Glomerular visceral epithelial cell (primary cell): Measurements from ENCODE around the gene AKR1C1.
"Not testable (repeated sequence)": the region's sequence is repeated elsewhere in the genome, so short reads cannot be mapped to it uniquely, and the experiment has no call there.

Source experiments
- DNase-seq: peaks from one replicate; pipeline ENCODE4 v3.0.0-alpha.2; 2016; ENCODE audit errors: extremely low spot score

The AKR1C1 gene

DNA sequence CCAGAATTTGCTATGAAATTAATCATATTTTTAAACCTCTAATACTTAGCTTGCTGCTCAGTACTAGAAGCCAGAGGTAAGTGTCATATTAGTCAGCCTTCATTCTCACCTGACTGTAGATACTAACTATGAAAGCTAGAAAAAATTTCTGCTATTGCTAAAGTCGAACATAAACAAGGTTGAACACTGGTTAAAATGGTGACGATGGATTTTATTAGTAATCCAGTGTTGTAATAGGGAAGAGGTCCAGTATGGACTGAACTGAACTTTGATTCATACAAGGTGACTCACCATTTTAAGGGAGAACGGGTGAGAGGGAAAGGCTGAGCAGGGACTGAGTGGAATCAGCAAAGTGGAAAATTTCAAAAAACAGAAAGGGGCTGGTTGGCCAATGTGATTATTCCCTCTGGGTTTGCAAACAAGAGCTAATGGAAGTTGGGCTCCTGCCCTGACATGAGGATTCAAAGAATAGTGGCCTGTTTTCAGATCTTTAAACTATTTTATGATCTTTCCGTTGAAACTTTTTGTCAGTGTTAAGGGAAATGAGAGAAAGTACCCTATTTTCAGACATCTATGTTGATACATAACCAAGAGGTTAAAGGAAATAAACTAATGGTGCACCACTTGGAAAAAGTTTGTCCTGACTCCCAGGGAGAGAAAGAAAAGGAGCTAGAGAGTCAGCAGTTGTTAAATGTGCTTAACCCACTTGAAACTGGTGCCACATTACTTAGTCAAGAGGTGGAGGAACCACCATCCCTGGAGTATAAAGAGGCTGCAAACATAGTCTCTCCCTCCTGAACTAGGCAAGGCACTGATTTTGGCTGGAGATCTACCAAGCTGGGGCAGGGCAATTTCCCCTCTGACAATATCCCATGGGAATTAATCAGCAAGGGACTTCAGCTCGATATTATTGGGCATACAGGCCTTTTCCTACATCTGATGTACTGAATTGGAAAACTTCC is 15.3 kb upstream of the AKR1C1 start:
- DNase-seq, result peak; percentile 82

DNA sequence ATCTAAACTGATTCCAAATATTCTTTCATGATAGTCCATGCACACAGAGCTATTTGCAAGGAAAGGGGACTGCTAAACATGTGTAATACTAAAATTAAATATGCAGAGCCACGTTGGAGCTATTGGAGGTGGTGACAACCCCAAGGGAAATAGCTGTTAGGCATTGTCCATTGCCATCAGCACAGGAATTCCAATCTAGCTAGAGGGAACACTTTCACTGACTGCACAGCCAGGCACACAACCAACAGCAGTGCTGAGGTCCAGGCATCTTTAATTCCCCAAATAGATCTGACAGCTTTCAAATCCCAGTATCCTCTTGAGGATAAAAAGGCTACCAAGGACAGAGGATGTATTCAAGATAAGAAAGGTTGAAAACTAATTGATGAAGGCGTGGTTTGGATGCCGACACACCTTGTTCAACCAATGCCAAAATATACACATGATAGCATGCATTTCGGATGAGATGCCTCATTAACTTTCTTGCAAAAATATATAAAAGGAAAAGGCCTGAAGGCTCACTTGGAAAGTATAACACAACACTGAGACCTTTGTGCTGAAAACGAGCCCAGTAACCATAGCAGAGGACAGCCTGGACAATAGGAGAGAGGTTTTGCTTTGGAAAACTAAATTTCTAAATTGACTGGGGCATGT is 11.6 kb upstream of the AKR1C1 start:
- not testable (repeated sequence) for DNase-seq

DNA sequence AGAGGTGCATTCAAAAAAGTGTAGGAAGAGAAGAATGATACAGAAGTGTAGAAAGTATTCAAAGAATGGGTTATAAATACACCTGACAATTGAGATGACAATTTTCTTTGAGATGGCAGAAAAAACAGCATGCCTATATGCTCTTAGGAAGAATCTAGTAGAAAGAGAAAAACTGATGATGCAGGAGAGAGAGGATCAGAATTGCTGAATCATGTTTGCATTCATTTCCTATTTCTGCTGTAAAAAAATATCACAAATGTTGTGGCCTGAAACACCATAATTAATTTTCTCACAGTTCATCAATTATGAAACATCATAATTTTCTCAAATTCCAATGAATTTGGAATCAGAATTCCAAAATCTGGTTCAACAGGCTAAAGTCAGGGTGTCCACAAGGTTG is 9.8 kb upstream of the AKR1C1 start:
- no peak for DNase-seq

DNA sequence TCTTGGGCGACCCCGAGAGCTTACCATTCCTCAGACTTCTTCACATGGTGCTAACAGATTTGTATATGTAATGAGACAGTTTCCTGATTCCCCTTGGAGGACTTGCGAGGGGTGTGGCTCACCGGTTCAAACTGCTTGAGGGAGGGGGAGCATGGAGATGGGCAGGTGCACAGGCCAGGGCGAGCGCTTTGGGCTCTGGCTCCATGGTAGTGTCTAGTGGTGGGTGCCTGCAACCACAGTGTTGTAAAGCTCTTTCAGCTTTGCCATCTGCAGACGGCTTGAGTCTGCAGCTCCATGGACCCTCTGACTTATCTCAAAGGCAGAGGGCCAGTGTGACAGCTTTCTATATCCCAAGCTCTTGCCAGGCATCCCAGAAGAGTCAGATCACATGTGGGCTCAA is 7.1 kb upstream of the AKR1C1 start:
- not testable (repeated sequence) for DNase-seq

DNA sequence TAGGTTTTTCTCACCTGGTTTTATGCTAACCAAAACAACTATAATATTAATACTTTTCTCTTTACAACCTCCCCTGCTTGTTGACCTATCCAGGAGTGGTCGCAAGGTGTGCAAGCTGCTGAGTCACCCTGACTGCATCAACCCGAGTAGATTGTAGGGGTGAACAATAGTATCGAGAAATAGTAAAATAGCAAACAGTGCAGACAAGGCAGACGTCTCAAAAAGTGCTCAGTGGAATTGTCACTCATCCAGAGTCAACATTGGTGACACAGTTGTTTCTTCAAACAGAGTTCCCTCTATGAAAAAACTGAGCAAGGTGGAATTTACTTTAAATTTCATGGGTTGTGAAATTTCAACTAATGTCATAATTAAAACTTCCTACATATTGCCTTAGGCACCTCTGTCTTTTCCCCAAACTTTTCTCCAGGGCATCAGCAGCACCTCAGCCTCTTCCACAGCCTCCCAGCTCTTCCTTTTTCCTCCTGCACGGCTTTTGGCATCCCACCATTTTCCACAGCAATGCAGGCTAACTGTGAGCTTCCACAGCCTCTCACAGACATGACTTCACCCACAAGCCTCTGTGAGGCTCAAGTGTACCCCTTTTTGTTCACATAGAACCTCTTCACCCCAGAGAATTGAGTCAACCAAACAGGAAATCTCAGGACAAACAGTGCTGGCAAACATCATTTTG is 6.1 kb upstream of the AKR1C1 start:
- not testable (repeated sequence) for DNase-seq

DNA sequence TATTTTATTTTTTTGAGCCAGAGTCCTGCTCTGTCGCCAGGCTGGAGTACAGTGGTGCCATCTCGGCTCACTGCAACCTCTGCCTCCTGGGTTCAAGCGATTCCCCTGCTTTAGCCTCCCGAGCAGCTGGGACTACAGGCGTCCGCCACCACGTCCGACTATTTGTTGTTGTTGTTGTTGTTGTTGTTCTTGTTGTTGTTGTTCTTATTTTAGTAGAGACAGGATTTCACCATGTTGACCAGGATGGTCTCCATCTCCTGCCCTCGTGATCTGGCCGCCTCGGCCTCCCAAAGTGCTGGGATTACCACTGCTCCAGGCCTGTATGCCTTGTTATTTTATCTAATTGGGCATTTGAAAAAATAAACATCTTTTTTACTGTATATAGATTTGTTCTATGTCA is 1.7 kb upstream of the AKR1C1 start:
- not testable (repeated sequence) for DNase-seq

DNA sequence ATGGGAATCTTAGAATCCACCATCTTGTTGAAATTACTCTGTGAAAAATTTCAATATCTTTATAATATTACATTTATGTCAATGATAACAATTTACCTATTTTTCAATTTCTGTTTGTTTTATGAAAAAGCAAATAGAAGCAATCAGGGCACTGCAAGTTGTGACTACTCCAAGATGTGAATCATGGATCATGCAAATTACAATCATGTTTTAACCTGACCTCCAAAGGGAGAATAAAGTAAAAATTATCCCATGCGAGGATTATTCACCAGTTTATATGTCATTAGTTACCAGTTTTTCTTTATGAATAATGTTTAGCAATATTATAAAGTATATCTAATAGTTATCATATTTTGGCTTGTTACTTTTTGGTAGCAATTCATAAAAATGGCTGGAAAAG is 907 bp upstream of the AKR1C1 start:
- not testable (repeated sequence) for DNase-seq

DNA sequence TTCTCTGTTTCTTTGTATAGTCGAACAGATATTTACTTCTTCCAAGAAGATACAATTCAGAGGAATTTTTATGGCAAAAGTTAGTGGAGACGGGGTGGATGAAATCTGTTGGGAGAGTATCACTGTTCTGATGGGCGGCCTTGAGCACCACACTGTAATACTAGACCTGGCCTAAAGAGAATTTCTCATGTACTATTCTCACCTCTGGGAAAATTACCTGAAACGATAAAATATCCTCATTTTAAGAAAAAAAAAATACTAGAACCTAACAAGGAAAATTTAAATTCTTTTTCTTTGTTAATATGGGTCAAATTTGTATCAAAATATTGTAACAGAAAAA is 570 bp downstream of the AKR1C1 start:
- DNase-seq, result not testable (repeated sequence)

DNA sequence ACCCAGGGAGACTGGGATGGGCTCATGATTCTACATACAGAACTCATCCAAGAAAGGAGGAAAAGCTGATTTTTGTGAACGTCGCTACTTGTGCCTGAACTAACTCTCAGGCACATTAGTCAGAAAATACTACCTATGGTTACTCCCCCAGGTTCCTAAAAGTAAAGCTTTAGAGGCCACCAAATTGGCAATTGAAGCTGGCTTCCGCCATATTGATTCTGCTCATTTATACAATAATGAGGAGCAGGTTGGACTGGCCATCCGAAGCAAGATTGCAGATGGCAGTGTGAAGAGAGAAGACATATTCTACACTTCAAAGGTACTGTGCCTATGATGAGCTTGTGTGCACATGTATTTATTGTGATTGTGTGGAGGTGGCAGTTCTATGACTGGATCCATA is 2.5 kb downstream of the AKR1C1 start:
- not testable (repeated sequence) for DNase-seq

DNA sequence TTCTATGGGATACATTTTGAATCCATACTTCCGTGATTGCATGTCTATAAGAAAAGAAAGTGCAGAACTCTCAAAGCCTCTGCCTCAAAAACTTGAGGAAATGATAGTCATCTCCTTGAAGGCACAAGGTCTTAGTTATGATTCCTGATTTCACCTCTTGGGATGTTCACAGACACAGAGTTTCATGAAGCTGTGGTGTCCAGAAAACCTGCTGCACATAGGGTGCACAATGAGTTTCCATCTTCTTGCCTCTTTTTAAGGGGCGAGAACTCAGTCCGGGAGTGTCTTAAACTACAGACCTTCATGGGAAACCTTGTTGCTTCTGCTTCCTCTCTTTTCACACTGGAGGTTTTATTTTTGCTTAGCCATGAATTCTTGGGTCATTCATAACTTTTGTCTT is 4.0 kb downstream of the AKR1C1 start:
- not testable (repeated sequence) for DNase-seq

DNA sequence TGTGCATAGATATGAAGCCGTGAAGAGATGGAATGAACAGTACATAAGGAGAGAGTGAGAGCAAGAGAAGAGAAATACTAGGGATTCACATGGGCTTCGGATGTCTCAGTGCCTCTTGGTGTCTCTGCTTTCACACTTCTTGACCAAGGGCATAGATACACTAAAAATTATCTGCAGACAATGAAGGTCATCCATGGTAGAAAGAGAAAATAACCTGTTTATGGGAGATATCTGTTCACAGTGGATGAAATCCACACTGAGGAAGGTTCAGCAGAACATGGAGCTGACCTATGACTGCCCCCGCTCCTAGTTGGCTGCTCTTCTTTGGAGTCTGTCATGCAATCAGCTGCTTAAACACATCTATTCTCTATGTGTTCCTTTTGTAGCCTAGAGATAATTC is 6.1 kb downstream of the AKR1C1 start:
- not testable (repeated sequence) for DNase-seq

DNA sequence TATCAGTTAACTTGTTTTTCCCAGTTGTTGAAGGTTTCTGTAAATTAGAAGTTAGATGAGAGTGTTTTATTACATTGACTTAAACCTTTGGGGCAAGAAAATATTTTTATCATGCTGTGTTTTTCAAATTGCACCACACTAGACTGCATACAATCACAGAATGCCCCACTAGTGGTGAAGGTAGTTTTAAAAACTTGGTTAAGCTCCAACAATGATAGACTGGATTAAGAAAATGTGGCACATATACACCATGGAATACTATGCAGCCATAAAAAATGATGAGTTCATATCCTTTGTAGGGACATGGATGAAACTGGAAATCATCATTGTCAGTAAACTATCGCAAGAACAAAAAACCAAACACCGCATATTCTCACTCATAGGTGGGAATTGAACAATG is 7.1 kb downstream of the AKR1C1 start:
- DNase-seq, result not testable (repeated sequence)

DNA sequence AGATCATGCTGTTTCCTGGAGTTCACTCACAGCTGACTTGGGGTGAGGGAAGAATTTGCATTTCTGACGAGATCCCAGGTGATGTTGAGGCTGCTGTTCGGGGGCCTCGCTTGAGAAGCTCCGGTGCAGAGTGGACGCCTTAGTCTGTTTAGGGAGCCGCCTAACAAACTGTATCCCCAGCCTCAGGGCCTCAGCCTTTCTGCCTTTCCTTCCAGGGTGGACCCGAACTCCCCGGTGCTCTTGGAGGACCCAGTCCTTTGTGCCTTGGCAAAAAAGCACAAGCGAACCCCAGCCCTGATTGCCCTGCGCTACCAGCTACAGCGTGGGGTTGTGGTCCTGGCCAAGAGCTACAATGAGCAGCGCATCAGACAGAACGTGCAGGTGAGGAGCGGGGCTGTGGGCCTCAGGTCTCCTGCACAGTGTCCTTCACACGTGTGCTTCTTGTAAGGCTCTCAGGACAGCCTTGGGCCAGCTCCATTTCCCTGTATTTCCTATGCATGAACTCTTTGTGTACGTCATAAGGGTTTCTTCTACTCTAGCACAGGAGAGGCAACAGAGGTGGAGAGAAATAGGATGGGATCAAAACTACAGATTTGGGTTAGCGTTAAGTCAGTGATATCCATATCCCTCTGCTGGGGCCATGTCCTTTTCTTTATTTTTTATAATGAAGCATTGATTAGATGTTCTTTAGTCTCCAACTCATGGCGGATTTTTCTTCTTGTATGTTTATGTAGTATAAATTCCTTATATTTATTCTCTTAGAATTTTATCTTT is 9.3 kb downstream of the AKR1C1 start:
- DNase-seq, result not testable (repeated sequence)

DNA sequence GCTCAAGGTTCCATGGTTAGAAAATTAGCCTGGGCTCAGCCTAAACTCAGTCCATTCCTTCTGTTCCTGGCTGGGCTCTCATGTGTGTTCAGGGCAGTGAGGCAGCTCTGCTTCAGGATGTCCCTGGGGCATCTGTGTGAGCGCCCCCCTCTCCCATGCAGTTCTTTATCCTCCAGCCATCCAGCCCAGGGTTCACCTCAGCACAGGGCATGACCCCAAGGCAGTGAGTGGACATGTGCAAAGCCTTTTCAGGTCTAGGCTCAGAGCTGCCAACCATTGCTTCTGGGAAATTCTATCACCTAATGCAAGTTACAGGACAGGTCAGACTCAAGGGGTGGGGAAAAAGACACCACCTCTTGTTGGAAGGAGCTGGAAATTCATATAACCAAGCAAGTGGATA is 10.1 kb downstream of the AKR1C1 start:
- DNase-seq, result not testable (repeated sequence)

DNA sequence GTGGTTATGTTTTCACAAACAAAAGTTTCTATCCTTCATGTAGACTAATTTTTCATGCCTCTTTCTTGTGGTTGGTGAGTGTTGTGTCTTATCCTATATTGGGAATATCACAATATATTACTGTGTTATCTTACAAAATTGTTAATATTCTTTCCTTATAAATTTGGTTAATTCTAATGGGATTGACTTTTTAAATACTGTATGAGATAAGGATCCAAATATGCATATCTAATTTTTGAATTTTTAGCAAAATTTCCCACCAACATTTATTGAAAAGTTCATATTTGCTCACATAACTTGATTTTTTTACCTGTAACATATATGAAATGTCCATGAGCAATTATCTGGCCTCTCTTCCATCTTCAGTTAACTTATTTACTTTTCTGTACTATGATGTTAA is 11.2 kb downstream of the AKR1C1 start:
- not testable (repeated sequence) for DNase-seq

DNA sequence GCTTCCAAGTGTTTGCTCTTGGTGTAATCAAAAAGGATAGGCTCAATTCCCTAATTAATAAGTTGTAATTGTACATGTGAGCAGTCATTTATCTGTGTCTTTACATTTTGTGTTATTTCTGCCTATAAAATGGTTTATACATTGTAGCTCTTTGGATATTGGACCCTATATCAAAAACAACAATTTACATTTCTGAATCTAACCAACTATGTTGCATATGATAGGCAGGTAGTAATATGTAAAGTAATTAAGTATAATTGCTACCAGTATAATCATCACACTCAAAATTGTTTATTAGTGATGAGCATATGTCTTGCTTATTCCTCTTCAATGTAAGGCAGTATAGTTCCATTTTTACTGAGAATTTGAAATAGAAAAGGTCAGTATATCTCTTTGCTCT is 13.8 kb downstream of the AKR1C1 start:
- no peak for DNase-seq

DNA sequence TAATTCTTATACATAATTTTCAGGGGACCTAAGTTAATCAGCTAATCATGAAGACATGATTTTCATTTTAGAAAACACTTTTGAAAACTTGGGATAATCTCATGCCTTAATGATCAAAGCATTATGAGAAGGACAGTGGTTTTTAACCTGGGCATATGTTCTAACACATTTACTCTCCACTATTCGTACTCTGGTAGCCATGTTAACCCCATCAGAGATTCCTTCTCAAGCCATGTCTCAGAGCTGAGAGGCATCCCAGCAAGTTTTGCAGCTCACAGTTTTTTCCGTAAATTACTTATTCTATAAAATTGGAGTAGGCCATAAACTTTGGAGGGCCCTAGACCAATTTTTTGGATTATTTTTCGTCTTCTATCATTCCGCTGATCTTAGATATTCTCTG is 15.7 kb downstream of the AKR1C1 start:
- no peak for DNase-seq

DNA sequence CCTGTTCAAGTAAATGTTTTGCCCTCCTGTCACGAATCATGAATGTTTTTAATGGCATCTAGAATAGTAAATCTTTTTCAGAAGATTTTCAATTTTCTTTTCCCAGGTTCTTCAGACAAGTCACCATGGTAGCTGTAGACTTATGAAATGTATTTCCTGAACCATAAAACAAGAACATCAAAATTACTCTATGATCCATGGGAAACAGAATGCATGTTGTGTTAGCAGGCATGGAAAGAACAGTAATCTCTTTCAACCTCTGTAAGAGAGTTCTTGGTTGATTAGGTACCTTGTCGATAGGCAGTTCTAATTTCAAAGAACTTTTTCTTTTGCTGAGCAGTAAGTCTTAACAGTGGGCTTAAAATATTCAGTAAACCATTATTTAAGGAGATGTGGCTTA is 17.6 kb downstream of the AKR1C1 start:
- no peak for DNase-seq

DNA sequence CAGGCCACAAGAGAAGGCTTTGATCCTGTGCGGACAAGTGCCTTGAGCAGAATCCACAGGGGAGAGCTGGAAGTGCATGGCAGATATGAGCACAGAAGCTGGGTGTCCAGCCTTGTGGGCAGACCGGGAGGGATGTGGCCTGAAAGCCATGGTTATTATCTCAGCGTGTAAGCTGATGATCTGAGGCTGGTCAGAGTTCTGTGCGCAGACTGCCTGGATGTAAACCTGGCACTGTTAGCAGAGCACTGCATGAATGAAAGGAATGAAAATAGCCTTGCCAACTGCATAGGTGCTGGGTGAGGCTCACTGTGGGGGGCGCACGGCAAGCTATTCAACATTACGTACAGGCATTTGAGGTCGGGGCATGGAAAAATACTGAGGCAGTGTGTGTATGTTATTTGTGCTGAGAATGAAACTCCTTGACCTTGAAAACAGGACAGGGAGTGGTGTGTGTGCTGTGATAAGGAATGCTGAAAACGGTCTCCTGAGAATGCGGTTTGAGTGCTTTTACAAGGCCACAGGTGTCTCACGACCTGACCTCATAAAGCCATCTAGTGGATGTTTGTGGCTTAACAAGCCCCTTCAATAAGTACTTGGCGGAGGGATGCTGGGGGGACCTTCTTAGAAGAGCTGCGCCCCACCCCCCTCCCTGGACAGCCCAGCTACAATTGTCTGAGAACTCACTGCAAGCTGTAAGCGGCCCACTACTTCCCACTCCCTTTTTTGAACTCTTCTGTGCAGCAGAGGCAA is 18.7 kb downstream of the AKR1C1 start:
- DNase-seq, result peak; percentile 56

DNA sequence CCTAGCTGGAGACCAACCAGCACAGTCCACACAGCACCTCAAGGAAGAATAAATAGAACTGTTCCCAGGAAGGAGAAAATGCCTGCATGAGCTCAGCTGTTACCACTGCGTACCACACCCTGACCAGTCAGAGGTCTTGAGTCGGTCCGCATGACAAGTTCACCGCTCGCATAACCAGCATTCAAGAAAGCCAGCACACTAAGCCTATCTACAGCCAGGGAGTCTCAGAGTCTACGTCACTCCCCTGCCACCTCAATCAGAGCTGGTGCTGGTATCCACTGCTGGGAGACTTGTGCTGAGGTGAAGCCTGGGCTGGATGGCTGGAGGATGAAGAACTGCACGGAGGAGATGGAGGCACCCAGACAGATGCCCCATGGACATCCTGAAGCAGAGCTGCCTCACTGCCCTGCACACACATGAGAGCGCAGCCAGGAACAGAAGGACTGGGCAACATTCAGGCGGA is 19.6 kb downstream of the AKR1C1 start:
- DNase-seq, result no peak
